ENCODE results near the gene QPCTL. TPM values are rescaled to one million over a fixed set of nuclear protein-coding genes. Genes with fewer than 3 reads are reported as not detected.

QPCTL gene
- total and polyA plus RNA-seq, 2 experiments from 2014 or later = 10.3 to 11.0 TPM

DNA sequence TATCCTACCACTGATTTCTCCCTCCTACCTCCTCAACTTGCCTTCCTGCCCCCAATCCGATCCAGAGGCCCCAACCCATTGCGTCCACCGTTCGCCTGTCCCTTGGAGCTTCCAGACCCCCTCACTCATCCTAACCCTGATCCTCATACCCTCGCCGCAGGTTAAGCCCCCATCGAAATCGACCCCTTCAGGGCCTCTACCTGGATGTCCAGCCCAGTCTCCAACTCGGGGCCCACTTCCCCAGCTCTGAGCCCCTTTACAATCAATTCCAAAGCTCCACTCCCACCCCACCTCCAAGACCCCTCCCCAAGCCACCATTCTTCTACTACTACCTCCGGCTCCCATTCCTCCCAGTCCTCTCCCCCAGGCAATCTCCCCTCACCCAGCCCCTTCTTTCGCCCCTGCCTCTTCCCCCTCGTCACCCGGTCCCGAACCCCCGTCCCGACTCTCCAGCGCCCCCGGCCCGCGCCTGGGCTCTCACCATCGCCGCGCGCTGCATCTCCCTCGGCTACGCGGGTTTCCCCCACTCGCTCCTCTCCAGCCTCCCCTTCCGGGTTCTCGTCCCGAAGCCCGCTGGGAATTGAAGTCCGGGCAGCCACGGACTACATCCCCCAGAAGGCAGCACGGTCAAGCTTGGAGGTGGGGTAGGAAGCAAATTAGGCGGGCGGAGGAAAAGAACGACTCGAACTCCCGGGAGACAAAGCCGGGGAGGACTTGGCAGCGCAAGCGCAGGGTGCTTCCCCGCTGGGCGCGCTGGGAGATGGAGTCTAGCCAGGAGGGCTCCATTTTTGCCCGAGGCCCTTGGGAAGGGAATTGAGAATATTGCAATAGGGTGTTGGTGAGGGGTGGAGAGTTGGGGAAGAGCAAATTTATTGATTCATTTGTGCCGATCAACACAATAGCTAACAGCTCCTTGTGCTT lies 38.2 kb downstream of the QPCTL start, which contains the start of gene FBXO46:
FBXO46 (minus strand) TSS at position 529 of the 921 bp plus-strand sequence. CDS start 17,401 bp downstream, outside the sequence.
- Histone ChIP-seq H3K36me3 (replicated peaks; ENCODE audit: insufficient read depth, low read depth) (no peaks in the 10 kb centered on the region), H3K27ac (peak within 1 kb of the TSS; percentile 61), H4K20me1 (ENCODE audit: insufficient read depth, poor library complexity, severe bottlenecking) (no peaks in the 10 kb centered on the region), H3K4me2 (peak within 1 kb of the TSS; percentile 91), H3K27me3 (no peaks in the 10 kb centered on the region), H3K9me3 (ENCODE audit: low read depth) (no peaks in the 10 kb centered on the region), H2AFZ (peak within 1 kb of the TSS; percentile 49), H3K79me2 (peaks cover 50% of the 10 kb centered on the region), H3K4me1 (ENCODE audit: insufficient read depth) (peaks cover 9% of the 10 kb centered on the region), H3K4me3 (peak within 1 kb of the TSS; percentile 70), H3K9me2 (replicated peaks; ENCODE audit: insufficient read depth) (no peaks in the 10 kb centered on the region)
- TF ChIP-seq, protein P1, sequence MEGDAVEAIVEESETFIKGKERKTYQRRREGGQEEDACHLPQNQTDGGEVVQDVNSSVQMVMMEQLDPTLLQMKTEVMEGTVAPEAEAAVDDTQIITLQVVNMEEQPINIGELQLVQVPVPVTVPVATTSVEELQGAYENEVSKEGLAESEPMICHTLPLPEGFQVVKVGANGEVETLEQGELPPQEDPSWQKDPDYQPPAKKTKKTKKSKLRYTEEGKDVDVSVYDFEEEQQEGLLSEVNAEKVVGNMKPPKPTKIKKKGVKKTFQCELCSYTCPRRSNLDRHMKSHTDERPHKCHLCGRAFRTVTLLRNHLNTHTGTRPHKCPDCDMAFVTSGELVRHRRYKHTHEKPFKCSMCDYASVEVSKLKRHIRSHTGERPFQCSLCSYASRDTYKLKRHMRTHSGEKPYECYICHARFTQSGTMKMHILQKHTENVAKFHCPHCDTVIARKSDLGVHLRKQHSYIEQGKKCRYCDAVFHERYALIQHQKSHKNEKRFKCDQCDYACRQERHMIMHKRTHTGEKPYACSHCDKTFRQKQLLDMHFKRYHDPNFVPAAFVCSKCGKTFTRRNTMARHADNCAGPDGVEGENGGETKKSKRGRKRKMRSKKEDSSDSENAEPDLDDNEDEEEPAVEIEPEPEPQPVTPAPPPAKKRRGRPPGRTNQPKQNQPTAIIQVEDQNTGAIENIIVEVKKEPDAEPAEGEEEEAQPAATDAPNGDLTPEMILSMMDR (IDR thresholded peaks at IDR 0.05; ENCODE audit: poor library complexity) = peak; percentile 12
- TF ChIP-seq EZH2 (IDR thresholded peaks at IDR 0.05; ENCODE audit: borderline replicate concordance) (no peak), EZH2phosphoT487 (IDR thresholded peaks at IDR 0.05; ENCODE audit: low read depth, severe bottlenecking, unreplicated experiment) (no peak)
- DNase-seq (ENCODE audit: low spot score) = peak; percentile 98
- WGBS (ENCODE audit: low lambda C conversion rate, missing lambda C conversion rate) = 2% methylated on average over 37 of the region's 48 CpGs

DNA sequence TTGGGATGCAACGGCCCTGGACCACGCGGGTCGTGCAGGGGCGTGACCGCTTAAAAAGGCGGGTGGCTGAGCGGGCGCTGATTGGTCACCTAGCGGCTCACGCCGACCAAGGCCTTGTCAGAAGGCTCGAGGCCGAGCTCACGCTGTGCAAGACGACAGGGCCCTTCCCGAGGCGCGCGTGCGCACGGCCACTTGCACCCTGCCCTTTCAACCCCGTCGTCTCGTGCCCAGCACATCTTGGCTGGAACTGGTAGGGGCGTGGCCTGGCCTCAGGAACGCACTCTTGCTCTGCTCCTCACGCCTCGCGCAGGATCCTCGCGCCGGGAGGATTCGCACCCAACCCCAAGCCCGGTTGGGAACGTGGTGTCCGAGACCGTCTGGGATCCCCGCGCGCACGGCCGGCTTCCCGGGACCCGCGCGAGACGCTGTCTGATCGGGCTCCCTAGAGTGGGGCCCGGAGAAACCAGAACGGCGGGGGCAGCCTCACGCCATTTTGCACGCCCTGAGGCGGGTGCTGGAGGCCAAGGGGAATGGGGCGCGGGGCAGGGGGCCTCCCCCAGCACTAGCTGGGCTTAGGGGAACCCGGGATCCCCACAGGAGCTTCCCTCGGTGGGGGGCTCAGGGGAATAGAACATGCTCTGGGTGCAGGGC lies 40.8 kb downstream of the QPCTL start, which contains the start of gene MEIOSIN:
MEIOSIN (plus strand) TSS at position 280 of the 651 bp plus-strand sequence. CDS start 1,938 bp downstream, outside the sequence.
- H3K4me1 ChIP-seq (ENCODE audit: insufficient read depth) = peaks cover 9% of the 10 kb centered on the region
- no peak for TF ChIP-seq EZH2phosphoT487 (IDR thresholded peaks at IDR 0.05; ENCODE audit: low read depth, severe bottlenecking, unreplicated experiment)
- TF ChIP-seq, protein P1 (IDR thresholded peaks at IDR 0.05; ENCODE audit: poor library complexity) = no peak
- no peak for TF ChIP-seq EZH2 (IDR thresholded peaks at IDR 0.05; ENCODE audit: borderline replicate concordance)

DNA sequence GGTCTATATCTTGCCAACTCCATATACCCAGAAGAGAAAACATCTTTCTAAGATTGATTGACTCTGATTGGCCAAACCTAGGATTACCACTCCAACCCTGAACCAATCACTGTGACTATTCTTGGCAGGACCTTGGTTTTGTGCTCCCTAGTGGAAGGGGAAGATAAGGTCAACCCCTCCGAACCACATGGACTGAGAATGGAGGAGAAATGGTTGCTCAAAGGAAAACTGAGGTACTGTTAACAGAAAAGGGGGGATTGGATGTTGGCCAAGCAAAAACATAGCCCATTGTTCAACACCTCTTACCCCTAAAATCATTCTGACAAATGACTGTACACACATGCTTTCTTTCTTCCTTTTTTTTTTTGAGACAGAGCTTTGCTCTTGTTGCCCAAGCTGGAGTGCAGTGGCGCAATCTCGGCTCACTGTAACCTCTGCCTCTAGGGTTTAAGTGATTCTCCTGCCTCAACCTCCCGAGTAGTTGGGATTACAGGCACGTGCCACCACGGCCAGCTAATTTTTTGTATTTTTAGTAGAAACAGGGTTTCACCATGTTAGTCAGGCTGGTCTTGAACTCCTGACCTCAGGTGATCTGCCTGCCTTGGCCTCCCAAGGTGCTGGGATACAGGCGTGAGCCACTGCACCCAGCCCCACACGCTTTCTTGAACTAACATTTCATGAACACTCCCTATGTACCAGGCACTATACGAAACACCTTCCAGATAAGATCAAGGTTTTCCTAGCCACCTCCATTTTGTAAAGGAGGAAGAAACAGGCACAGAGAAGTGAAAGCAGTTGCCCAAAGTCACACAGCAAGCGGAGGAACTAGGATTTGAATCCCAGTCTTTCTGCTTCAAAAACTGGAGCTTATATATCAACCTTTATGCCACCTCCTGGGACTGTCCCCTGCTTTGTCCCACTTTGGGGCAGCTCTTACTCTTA lies 47.3 kb downstream of the QPCTL start:
- Histone ChIP-seq H3K79me2 (no peaks in the 10 kb centered on the region), H3K9me2 (replicated peaks; ENCODE audit: insufficient read depth) (no peaks in the 10 kb centered on the region), H2AFZ (no peak overlapping the region), H3K4me2 (no peak overlapping the region), H3K4me3 (no peak overlapping the region), H3K27ac (no peak overlapping the region), H3K36me3 (replicated peaks; ENCODE audit: insufficient read depth, low read depth) (no peaks in the 10 kb centered on the region), H4K20me1 (ENCODE audit: insufficient read depth, poor library complexity, severe bottlenecking) (no peaks in the 10 kb centered on the region), H3K27me3 (no peaks in the 10 kb centered on the region), H3K9me3 (ENCODE audit: low read depth) (no peaks in the 10 kb centered on the region), H3K4me1 (ENCODE audit: insufficient read depth) (no peaks in the 10 kb centered on the region)
- 87% methylated on average over 10 of the region's 10 CpGs for WGBS (ENCODE audit: low lambda C conversion rate, missing lambda C conversion rate)
- TF ChIP-seq EZH2 (IDR thresholded peaks at IDR 0.05; ENCODE audit: borderline replicate concordance) (no peak), EZH2phosphoT487 (IDR thresholded peaks at IDR 0.05; ENCODE audit: low read depth, severe bottlenecking, unreplicated experiment) (no peak)
- no peak for DNase-seq (ENCODE audit: low spot score)

More for the DNA sequence above, 40.8 kb downstream of the QPCTL start, which contains the start of gene MEIOSIN:
- Histone ChIP-seq H2AFZ (no peak within 1 kb of the TSS), H3K9me3 (ENCODE audit: low read depth) (no peaks in the 10 kb centered on the region), H4K20me1 (ENCODE audit: insufficient read depth, poor library complexity, severe bottlenecking) (no peaks in the 10 kb centered on the region), H3K4me3 (no peak within 1 kb of the TSS), H3K27ac (no peak within 1 kb of the TSS), H3K27me3 (no peaks in the 10 kb centered on the region), H3K9me2 (replicated peaks; ENCODE audit: insufficient read depth) (no peaks in the 10 kb centered on the region), H3K4me2 (no peak within 1 kb of the TSS), H3K36me3 (replicated peaks; ENCODE audit: insufficient read depth, low read depth) (no peaks in the 10 kb centered on the region), H3K79me2 (peaks cover 23% of the 10 kb centered on the region)
- WGBS (ENCODE audit: low lambda C conversion rate, missing lambda C conversion rate) = 98% methylated on average over 53 of the region's 59 CpGs
- DNase-seq (ENCODE audit: low spot score) = no peak
